Erythroblast (primary cell): ENCODE results near the gene STK4.

Source experiments
- GATA1 ChIP-seq: IDR thresholded peaks from 2 replicates; pipeline ENCODE4 v1.6.1; 2011; ENCODE audit warnings: low read depth, mild to moderate bottlenecking, control low read depth, low read length, moderate library complexity
- POLR2A ChIP-seq: IDR thresholded peaks from 2 replicates; pipeline ENCODE4 v1.6.1; 2011; ENCODE audit warnings: mild to moderate bottlenecking, low read length

DNA sequence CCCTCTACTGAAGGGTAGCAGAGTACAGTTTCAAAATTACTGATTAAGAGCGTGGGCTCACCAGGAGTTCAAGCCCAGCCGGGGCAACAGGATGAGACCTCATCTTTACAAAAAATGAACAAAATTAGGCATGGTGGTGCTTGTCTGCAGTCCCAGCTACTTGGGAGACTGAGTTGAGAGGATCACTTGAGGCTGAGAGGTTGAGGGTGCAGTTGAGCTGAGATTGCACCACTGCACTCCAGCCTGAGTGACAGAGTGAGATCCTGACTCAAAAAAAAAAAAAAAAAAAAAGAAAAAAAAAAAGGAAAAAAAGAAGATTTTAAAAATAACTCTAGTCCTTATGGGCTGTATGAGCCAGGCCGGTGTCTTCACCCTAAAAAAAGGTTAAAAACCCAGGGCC is 37.7 kb upstream of the STK4 start:
- no peak for TF ChIP-seq POLR2A
- no peak for TF ChIP-seq GATA1
